ENCODE results near the gene CYP2S1.

DNA sequence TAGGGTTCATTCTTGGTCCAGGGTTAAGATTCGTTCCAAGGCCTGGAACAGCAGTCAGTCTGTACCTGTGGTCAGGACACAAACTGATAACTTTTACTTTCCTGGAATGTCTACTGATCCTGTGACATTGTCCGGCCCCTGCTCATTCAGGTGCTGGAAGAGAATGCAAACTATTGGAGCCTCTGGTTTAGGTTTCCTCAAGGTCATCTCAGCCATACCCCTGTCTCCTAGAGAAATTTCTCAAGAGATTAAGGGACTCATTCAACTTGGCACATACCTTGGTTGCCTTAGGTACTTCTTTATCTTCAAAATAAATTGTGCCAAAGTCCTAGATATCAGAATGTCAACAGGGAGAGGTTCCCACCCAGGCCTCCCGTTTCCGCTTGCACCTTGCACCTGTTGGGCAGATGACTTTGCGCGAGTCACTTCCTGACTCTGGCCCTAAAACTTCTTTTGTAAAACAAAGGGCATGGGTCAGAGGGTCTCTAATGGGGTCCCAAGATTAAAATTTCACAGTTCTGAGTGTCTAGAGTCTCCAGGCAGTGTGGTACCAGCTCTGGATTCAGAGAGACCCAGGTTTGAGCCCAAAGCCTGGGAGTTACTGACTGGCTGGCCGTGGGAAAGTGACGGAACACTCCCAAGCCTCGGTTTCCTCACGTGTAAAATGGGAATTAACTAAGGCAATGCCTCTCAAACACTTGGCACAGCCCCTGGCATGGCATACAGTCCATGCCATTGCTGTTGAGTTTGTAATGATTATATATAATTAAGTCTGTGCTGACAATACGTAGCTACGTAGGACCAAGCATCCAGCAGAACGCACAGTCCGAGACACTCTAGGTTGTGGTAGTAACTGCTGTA, 25.8 kb upstream of the CYP2S1 start:
- TF ChIP-seq POLR2A (IDR thresholded peaks at IDR 0.05; ENCODE audit: low read depth, low read length): no peak
- no peak for TF ChIP-seq CTCF (conservative IDR thresholded peaks at IDR 0.05; ENCODE audit: low read depth, low read length)
- TF ChIP-seq SMC3 (IDR thresholded peaks at IDR 0.05; ENCODE audit: low read depth, low read length): no peak
- no peak for TF ChIP-seq CEBPB (IDR thresholded peaks at IDR 0.05; ENCODE audit: low read depth, low read length)
- TF ChIP-seq MAFK (IDR thresholded peaks at IDR 0.05; ENCODE audit: low read depth, low read length): no peak
- no peak for TF ChIP-seq RFX5 (IDR thresholded peaks at IDR 0.05; ENCODE audit: low read depth, low read length)
- TF ChIP-seq RAD21 (IDR thresholded peaks at IDR 0.05; ENCODE audit: low read length): no peak
- TF ChIP-seq ELK1 (IDR thresholded peaks at IDR 0.05; ENCODE audit: borderline replicate concordance, low read depth, low read length): no peak
- no peak for TF ChIP-seq FOS (IDR thresholded peaks at IDR 0.05; ENCODE audit: low read depth, low read length)
- no peak for TF ChIP-seq USF2 (IDR thresholded peaks at IDR 0.05; ENCODE audit: low read depth, low read length)
- no peak for TF ChIP-seq MXI1 (IDR thresholded peaks at IDR 0.05; ENCODE audit: borderline replicate concordance, low read depth, low read length)
- no peak for TF ChIP-seq NFE2L2 (IDR thresholded peaks at IDR 0.05; ENCODE audit: low read depth, low read length)
- TF ChIP-seq CHD1 (IDR thresholded peaks at IDR 0.05; ENCODE audit: low read depth, low read length): no peak
- no peak for TF ChIP-seq MAZ (IDR thresholded peaks at IDR 0.05; ENCODE audit: borderline replicate concordance, low read depth, low read length)
